Measurements from ENCODE around the gene STPG3. TPM values are rescaled to one million over a fixed set of nuclear protein-coding genes. Genes with fewer than 3 reads are reported as not detected.

STPG3 gene
- polyA plus RNA-seq, 1 of the 3 experiments (the other 2 are of a cell fraction), result not detected

DNA sequence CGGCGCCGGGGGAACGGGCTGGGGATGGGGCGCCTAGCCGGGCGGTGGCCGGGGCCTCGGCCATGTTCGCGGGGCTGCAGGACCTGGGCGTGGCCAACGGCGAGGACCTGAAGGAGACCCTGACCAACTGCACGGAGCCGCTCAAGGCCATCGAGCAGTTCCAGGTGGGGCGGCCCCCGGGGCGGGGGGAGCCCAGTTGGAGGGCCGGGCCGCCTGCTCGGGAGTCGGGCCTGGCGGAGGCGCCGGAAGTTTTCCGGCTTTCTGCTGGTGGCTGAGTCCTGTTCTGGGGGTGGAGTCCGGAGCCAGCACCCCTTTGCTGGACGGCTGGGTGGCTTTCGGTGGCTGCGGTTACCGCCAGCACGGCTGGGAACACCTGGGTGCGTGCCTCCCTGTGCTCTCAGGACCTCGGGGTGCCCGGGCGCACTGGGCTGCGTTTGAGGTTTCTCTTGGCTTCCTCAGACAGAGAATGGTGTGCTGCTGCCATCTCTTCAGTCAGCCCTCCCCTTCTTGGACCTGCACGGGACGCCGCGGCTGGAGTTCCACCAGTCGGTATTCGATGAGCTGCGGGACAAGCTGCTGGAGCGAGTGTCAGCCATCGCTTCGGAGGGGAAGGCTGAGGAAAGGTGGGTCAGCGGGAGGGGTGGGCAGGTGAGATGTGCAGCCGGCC lies 4.5 kb downstream of the STPG3 start:
- Histone ChIP-seq H2AFZ (ENCODE audit: low read depth) (peak overlapping the region; percentile 85), H3K27me3 (ENCODE audit: insufficient read depth) (no peaks in the 10 kb centered on the region), H3K9me2 (no peaks in the 10 kb centered on the region), H3K4me1 (ENCODE audit: control insufficient read depth in 1 of 2, insufficient read depth in 2 of 2, low read depth in 1 of 2, low read length in 1 of 2) (peaks cover 0 to 23% of the 10 kb centered on the region in 2 experiments; a peak in 1 of 4 replicates), H3K9me3 (no peaks in the 10 kb centered on the region), H3K36me3 (replicated peaks in 1 of 2; ENCODE audit: control insufficient read depth in 1 of 2, insufficient read depth in 2 of 2, low read length in 1 of 2) (peaks cover 10 to 15% of the 10 kb centered on the region in 2 experiments), H3K4me3 (ENCODE audit: low read depth in 2 of 2, low read length in 1 of 2) (peak overlapping the region; percentile 94 to 96), H3K79me2 (ENCODE audit: insufficient read depth) (peaks cover 43% of the 10 kb centered on the region), H3F3A (replicated peaks; ENCODE audit: insufficient read depth) (no peaks in the 10 kb centered on the region), H3K4me2 (peak overlapping the region; percentile 95), H4K20me1 (ENCODE audit: insufficient read depth) (peaks cover 12% of the 10 kb centered on the region; the same call in 1 of the 2 replicates), H3K27ac (ENCODE audit: low read depth in 2 of 2, low read length in 1 of 2) (peak overlapping the region; percentile 38 to 71; a peak in 3 of 4 replicates), H3K9ac (peak overlapping the region; percentile 88)
- WGBS (ENCODE audit: low lambda C conversion rate), result 7% methylated on average over 22 of the region's 51 CpGs
- ChIA-PET CTCF (interaction anchor here (0.7 to 4.6 kb wide), 4 partner anchors 13 to 28 kb away, joined by 3 to 33 read pairs (median 6); partner anchors contain the start of genes RNF224 and TUBB4B), POLR2A (interaction anchor here (0.8 to 6.6 kb wide), 4 partner anchors 10 to 126 kb away, joined by 3 to 83 read pairs (median 4); partner anchors contain the start of gene TUBB4B)
- DNase-seq, result no peak
- no peak for TF ChIP-seq USF2 (IDR thresholded peaks at IDR 0.05; ENCODE audit: borderline replicate concordance, low read depth, low read length)

- peaks cover 10 to 15% of the 10 kb centered on the region in 2 experiments for H3K36me3 ChIP-seq (replicated peaks in 1 of 2; ENCODE audit: control insufficient read depth in 1 of 2, insufficient read depth in 2 of 2, low read length in 1 of 2)
- WGBS (ENCODE audit: low lambda C conversion rate), result 91% methylated on average over 6 of the region's 15 CpGs
- TF ChIP-seq, protein P1, sequence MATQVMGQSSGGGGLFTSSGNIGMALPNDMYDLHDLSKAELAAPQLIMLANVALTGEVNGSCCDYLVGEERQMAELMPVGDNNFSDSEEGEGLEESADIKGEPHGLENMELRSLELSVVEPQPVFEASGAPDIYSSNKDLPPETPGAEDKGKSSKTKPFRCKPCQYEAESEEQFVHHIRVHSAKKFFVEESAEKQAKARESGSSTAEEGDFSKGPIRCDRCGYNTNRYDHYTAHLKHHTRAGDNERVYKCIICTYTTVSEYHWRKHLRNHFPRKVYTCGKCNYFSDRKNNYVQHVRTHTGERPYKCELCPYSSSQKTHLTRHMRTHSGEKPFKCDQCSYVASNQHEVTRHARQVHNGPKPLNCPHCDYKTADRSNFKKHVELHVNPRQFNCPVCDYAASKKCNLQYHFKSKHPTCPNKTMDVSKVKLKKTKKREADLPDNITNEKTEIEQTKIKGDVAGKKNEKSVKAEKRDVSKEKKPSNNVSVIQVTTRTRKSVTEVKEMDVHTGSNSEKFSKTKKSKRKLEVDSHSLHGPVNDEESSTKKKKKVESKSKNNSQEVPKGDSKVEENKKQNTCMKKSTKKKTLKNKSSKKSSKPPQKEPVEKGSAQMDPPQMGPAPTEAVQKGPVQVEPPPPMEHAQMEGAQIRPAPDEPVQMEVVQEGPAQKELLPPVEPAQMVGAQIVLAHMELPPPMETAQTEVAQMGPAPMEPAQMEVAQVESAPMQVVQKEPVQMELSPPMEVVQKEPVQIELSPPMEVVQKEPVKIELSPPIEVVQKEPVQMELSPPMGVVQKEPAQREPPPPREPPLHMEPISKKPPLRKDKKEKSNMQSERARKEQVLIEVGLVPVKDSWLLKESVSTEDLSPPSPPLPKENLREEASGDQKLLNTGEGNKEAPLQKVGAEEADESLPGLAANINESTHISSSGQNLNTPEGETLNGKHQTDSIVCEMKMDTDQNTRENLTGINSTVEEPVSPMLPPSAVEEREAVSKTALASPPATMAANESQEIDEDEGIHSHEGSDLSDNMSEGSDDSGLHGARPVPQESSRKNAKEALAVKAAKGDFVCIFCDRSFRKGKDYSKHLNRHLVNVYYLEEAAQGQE (IDR thresholded peaks at IDR 0.05; ENCODE audit: low read depth, low read length), result 0 out of 2 replicates have a peak, but pooled peaks have one; percentile 56
- TF ChIP-seq CHD2 (IDR thresholded peaks at IDR 0.05; ENCODE audit: low read length, partially characterized antibody), result no peak
- H3K27ac ChIP-seq (ENCODE audit: low read depth in 2 of 2, low read length in 1 of 2), result no peak overlapping the region
- peak overlapping the region; percentile 88; the same call in 1 of the 2 replicates for H3K9ac ChIP-seq
- no peak for DNase-seq
- H3K4me3 ChIP-seq (ENCODE audit: low read depth in 2 of 2, low read length in 1 of 2), result peak overlapping the region; percentile 94 to 96
- H3K9me2 ChIP-seq, result no peaks in the 10 kb centered on the region
- H2AFZ ChIP-seq (ENCODE audit: low read depth), result no peak overlapping the region
- CTCF ChIA-PET, result interaction anchor here (1.7 to 4.6 kb wide), 2 partner anchors 19 to 30 kb away, joined by 4 to 33 read pairs; no protein-coding TSS in a partner anchor
- peaks cover 12% of the 10 kb centered on the region; the same call in 1 of the 2 replicates for H4K20me1 ChIP-seq (ENCODE audit: insufficient read depth)
- H3K79me2 ChIP-seq (ENCODE audit: insufficient read depth), result peaks cover 47% of the 10 kb centered on the region
- peak overlapping the region; percentile 95 for H3K4me2 ChIP-seq
- H3F3A ChIP-seq (replicated peaks; ENCODE audit: insufficient read depth), result no peaks in the 10 kb centered on the region
- H3K27me3 ChIP-seq (ENCODE audit: insufficient read depth), result no peaks in the 10 kb centered on the region
- H3K4me1 ChIP-seq (ENCODE audit: control insufficient read depth in 1 of 2, insufficient read depth in 2 of 2, low read depth in 1 of 2, low read length in 1 of 2), result peaks cover 0 to 21% of the 10 kb centered on the region in 2 experiments; a peak in 1 of 4 replicates
- H3K9me3 ChIP-seq, result no peaks in the 10 kb centered on the region
- POLR2A ChIA-PET, result interaction anchor here (0.5 to 6.6 kb wide), 3 partner anchors 15 to 55 kb away, joined by 3 to 83 read pairs (median 3); partner anchors contain the start of gene TUBB4B
Measured at GRCh38 chr9:137256362-137256761, 5.3 kb downstream of the STPG3 start.

Measured in SK-N-SH (cell line).